GM18520 (cell line): ENCODE data around the gene RAB6B.
A peak's percentile ranks its signal among the peaks of the same experiment; 100 is the strongest.

Experiments used
- ATAC-seq: cut with Tn5 transposase; IDR thresholded peaks from one replicate; pipeline ENCODE4 v1.9.1; 2021; ENCODE audit not compliant: unreplicated experiment

RAB6B gene

DNA sequence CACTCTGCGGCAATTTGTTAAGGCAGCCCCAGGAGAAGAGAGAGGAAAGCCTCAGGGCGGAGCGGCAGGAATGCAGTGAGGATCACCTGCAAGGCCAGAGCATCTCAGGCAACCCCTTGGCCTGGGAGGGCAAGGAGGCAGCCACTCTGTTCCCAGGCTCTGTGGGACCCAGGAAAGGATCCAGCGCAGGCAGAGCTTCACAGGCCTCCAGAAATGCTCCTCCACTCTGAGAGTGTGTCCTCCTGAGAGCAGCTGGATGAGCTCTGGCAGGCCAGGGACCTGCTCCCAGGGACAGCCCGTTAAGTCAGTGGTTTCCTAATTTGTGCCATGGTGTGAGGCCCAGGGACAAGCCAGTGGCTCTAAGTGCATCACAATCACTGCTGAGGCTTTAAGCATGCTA is 35.2 kb downstream of the RAB6B start:
- no peak for ATAC-seq

DNA sequence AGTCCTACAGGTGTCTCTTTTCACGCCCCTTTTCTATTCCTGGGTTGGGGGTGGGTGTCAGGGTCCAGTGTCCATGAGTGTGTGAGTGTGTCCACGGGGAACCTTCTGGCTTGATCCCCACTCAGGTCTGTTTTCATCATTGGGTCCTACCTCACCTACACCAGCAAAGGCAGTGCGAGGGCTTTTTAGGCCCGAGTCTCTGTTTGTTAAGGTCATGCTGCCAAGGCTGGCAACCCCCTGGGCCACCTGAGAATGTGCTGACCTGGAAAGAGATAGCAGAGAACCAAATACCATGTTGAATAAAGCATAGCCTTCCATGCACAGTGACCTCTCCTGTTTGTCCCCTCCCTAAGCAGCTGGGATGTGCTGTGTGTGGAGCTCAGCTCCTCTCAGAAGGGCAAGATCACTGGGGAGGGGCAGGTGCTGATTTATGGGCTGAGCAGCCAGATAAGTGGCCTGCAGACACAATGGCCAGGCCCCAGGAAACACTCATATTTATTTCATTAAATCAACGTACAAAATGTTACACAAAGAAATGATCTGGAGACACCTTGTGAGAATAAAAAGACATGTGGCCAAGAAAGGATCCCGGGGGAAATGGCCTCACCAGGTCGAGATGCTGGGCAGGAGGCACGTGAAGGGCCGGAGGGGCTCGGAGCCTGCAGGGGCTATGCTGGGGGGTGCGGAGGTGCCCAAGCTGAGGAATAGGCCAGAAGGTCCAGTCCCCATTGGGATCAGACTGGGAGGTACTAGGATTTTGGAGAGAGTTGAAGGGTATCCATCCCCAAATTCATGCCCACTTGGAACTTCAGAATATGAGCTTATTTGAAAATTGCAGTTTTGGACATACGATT is 36.1 kb downstream of the RAB6B start:
- ATAC-seq = no peak

DNA sequence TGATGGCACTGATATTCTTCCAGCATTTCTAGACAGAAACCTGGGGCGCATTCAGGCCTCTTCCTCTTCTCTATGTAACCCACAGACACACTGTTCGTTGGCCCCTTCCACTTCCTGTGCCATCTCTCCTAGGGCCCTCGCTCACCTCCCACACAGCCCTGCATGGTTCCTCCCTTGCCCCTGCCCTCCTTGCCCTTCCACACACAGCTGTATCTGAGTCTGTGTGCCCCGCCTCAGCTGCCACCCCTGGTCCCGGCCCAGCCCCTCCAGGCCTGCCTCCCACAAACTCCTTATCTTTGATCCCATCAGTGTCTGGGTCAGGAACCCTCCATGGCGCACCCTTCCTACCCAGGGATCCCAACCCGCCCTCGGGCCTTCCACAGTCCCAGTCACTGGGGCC is 37.9 kb downstream of the RAB6B start:
- no peak for ATAC-seq

GRCh38 chr3:133856316-133856715 is 39.4 kb downstream of the RAB6B start:
- ATAC-seq = no peak

DNA sequence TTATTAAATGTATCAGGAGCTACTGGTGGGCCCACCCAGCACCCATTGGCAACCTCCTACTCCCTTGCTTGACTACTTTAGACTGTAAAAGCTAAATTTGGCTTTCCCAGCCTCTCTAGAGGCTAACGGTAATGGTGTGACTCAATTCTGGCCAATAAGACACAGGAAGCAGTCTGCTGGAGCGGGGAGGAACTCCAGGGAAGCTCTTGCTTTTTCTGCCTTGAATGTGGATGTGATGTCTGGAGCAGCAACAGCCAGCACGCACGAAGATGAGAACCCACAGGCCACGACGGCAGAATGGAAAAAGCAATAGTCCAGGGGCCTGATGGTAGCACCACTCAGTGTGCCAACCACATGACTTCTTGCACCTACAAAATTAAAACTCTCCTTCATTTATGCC is 39.9 kb downstream of the RAB6B start:
- ATAC-seq = no peak

GRCh38 chr3:133855002-133855370 is 40.7 kb downstream of the RAB6B start:
- ATAC-seq = no peak

GRCh38 chr3:133854264-133855001 is 41.2 kb downstream of the RAB6B start:
- ATAC-seq = no peak

DNA sequence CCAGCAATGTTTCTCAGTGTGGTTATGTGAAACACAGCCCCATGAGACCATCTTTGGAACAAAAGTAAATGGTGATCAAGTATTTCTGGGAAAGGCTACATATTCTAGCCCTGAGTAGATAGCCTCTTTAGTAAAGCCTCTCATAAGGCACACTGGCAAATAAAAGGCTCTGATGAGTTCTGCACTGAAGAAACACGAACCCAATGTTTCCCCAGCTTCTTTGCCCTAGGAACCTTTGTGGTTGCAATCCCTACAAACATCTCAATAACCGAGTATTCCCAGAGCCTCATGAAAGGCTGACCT is 41.8 kb downstream of the RAB6B start:
- no peak for ATAC-seq

DNA sequence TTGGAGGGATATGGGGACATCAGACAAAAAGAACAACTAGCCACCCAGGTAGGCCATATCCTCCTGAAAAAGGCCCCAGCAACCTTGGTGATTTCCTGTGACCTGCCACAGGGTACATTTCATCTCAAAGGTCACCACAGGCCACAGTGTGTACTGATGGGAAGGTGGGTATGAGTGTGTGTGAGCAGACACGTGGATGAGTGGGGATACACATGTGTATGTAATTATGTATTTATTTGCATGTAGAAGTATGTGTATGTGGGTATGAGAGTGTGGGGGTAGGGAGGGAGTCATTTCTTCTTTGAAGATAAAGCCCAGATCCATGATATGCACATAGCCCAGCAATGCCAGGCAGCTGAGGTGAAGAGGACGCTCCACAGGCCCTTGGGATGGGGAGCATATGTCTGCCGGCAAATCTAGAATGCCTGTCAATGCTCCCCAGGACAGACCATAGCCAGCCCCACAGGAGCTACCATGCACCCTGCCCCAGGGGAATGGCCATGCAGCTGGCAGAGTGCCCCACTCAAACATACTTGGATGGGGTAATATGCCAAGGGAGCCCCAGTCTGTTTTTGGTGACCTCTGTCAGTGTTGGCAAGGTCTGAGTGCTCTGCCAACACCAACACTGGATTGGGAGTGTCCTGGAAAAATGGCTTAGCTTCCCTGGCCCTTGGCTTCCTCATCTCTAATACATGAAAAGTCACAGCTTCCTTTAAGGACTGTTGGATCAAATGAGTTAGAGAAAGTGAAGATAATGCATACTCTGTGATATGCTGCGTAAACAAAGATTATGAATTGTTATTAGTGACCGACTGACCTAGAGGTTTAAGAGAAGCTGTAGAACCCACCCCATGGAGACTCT is 42.4 kb downstream of the RAB6B start:
- ATAC-seq = no peak

DNA sequence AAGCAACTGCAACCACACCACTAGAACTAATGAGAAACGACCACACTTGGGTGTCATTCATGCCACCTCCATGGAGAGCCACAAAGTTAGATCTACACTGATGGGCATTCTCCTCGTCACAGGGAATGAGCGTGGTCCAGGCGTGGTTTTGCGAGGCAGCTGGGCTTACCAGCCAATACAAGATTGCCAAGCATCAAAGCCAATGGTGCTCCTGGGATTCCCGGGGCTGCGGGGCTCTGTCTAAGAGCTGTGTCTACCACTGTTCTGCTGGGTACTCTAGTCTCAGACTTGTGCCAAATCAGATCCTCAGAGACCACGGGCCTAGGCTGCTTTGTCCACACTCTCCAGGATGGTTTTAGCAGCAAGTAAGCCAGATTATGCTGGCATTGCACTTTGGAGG is 43.8 kb downstream of the RAB6B start:
- ATAC-seq = no peak

- ATAC-seq = peak; percentile 52
Measured at GRCh38 chr3:133851266-133851906, 44.3 kb downstream of the RAB6B start.

DNA sequence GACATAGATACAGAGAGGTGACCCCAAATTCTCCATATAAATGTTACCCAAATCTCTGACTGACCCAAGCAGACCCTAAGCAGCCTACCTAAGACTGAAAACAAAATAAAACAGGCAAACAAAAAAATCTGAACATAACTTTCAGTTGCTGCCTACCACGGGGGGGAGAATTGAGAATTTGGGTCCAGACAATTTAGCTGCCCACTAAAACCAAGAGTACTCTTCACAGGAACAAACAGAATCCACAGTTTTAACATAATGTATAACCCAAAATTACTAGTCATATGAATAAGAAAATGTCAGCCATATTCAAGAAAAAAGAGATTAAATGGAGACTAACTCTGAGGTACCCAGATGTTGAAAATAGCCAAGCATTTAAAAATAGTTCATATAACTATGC is 45.6 kb downstream of the RAB6B start:
- no peak for ATAC-seq

- no peak for ATAC-seq
Measured at GRCh38 chr3:133849346-133849745, 46.3 kb downstream of the RAB6B start.

DNA sequence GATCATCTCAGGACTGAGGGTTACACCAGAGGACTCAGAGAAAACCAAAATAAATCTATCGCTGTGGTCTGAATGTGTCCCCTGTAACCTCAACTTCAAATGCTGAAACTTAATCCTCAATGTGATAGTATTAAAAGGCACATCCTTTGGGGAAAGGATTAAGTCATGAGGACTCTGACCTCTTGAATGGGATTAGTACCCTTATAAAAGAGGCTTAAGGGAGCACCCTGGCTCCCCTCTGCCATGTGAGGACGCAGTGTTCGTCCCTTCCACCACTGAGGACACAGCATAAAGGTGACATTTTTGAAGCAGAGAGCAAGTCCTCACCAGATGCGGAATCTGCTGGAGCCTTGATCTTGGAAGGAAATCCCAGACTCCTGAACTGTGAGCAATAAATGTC is 50.6 kb downstream of the RAB6B start:
- ATAC-seq = no peak

GRCh38 chr3:133843634-133844033 is 52.0 kb downstream of the RAB6B start:
- no peak for ATAC-seq

DNA sequence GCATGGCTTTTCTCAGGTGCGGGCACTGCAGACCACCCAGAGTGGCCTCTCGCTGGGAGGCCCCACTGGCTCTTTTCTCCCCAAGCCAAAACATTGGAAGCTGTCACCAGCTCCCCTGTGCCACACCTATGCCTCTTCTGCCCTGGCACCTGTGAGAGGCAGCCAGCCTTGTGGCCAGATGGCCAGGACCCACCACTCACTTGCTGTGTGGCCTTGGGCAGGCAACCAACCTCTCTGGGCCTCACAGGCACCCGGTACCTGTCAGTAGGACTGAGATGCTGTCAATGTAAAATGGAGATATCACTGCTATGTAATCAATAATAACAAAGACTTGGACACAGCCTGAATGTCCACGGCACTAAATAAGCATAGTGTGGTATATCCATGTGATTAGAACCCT is 53.5 kb downstream of the RAB6B start:
- no peak for ATAC-seq

- ATAC-seq = no peak
Measured at GRCh38 chr3:133841196-133841595, 54.5 kb downstream of the RAB6B start.

DNA sequence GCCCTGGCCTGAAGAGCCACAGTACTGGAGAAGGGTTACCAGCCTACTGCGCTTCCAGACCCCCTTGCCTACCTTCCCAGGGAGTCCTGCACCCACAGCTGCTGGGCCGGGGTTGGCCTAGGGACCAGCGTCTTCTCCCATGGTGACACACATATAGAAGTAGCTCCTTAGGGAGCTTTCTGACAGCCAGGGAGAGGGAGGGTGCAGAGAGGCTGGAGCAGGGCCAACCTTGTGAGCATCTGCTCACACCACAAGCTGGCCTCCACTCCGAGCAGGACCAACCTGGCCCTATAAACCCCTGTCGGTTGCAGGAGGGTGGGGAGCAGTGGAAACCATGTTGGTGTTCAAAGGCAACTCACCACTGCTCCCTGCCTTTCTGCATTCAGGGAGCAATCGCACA is 54.9 kb downstream of the RAB6B start:
- ATAC-seq = no peak

- ATAC-seq = no peak
Measured at GRCh38 chr3:133840055-133840737, 55.5 kb downstream of the RAB6B start.

DNA sequence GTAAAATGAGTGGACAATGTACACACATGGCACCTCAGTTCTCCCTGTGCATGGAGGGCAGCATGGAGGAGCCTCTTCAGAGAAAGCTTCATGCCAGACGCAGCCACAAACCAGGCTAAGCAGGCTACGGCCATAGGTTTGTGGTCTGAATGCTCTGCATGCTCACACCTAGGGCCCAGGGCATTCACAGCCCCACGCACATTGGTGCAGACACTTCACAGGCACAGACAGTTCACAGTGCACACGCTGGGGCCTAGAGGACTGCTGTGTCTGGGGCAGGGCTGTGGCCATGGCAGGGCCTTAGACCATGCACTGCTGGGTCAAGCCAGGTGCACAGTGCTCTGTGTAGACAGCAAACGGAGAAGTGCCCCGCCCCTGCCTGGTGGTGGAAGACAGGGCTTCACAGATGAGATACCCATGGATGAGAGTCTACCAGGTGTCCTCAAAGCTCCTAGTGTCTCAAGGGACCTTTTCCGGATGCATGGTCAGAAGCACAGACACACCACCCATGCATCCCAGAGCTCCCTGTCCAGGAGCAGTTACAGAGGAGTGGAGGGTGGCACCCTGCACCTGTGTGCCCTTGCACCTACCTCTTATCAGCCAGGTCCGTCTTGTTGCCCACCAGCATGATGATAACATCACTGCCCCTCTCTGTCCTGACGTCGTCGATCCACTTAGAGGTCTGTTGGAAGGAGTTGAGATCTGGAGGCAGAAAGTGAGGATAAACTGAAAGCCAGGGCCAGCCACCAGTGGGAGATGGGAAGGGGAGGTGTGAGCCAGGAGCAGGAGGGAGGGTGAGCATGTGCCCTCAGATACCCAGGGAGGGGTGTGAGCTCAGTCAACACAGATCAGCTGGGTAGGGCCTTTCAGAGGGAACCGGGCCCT is 56.5 kb downstream of the RAB6B start:
- no peak for ATAC-seq
